ENCODE data around the gene CRY2.
"Not testable (repeated sequence)": the region's sequence is repeated elsewhere in the genome, so short reads cannot be mapped to it uniquely, and the experiment has no call there.

The CRY2 gene

GRCh38 chr11:45811571-45812290 is 35.5 kb upstream of the CRY2 start:
- DNase-seq (ENCODE audit: low read depth in 2 of 3, low spot score in 1 of 3), result no peak

DNA sequence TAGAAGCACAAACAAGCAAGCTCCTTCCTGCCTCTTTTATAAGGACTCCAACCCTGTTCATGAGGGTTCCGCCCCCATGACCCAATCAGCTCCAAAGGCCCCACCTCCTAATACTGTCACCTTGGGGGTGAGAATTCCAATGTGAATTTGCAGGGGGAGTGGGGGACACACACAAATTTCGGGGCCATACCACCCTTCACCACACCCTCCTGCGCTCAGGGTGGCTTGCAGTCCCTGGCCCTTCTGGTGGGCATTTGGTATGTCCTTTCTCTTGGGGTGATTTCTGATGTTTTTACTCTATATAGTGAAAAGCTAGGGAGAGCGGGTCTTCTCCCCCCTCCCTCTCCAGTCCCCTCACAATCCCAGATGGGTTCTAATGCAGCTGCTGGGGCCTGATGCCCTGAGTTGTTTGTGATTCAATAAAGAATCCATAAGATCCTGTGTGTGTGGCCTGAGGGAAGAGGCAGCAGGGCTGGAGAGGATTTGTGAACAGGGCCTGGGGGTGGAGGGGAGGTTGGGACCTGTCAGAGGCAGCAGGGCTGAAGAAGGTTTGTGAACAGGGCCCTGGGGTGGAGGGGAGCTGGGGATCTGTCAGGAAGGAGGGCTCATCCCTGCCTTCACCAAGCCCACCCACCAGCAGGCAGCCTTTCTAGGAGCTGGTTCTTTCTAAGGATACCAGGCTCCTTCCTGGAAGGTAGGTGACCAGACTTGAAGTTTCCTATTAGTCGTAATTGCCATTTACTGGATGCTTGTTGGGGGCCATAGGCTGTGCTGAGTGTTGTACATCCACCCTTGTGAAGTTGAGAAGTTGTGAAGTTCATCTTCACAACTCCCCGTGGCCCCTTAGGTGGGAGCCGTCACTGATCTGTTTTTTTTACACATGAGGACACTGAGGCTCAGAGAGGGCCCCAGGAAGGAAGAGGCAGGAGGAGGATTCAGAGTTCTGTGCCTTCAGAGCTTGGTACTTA is 34.4 kb upstream of the CRY2 start:
- no peak for DNase-seq (ENCODE audit: low read depth in 2 of 3, low spot score in 1 of 3)

DNA sequence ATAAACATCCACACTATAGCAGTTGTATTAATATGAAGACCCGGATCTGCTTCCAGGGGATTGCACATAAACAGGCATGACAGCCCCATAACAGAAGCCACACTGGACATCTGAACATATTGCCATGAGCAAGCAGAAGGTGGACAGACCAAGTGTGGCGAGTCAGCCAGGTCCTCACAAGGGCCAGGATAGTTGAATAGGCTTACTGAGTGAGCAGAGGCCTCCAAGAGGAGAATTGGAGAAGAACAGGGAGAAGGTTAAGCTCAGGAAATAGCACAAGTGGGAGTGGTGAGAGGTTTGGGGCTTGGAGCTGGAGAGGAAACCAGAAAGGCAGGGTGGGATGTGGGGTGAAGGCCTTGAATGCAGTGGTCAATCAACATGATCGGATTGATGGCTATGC is 31.5 kb upstream of the CRY2 start:
- no peak for DNase-seq (ENCODE audit: low read depth in 2 of 3, low spot score in 1 of 3)

DNA sequence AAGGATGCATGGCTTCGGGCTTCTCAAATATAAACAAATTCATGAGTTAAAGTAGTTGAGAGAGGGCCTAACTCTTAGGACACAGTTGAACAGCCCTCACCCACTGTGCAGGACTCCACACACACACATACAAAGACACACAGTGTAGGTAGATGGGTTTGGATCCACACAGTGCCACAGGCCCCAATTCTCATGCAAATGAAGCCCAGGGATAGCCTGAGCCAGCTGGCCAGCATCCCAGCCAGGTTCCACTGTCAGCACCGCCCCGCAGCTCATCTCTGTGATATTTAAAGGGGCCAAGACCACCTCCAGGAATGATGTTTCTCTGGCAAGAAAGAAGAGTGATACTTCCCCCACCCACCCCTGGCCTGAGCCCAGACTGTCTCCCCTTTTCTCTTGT is 30.7 kb upstream of the CRY2 start:
- DNase-seq (ENCODE audit: low read depth in 2 of 3, low spot score in 1 of 3), result no peak

GRCh38 chr11:45817191-45817590 is 30.1 kb upstream of the CRY2 start:
- no peak for DNase-seq (ENCODE audit: low read depth in 2 of 3, low spot score in 1 of 3)

- no peak for DNase-seq (ENCODE audit: low read depth in 2 of 3, low spot score in 1 of 3)
Measured at GRCh38 chr11:45818961-45819605, 28.2 kb upstream of the CRY2 start.

DNA sequence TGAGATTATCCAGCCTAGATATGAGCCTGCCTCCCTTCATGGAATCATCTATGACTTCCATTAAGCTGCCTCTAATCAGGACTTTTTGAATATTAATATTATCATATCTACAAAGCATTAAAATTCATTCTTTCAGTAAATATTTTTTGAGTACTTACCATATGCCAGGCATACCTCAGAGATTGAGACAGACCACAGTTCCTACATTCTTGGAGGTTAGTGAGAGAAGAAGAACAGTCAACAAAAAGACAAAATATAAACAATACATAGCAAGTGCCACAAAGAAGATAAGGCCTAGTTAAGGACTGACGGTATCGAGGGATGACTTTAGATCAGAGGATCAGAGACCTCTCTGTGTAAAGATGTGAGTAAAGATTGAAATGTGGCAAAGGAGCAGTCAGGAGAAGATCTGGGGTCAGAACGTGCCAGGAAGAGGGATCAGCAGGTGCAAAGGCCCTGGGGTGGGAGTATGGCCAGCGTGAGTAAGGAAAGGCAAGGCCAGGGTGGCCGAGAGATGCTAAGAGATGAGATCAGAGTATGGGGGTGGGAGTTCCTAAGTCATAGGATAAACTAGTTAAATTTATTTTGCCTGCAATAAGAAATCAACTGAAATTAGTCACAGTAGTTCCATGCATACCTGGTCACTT is 26.9 kb upstream of the CRY2 start:
- DNase-seq (ENCODE audit: low read depth in 2 of 3, low spot score in 1 of 3), result no peak

DNA sequence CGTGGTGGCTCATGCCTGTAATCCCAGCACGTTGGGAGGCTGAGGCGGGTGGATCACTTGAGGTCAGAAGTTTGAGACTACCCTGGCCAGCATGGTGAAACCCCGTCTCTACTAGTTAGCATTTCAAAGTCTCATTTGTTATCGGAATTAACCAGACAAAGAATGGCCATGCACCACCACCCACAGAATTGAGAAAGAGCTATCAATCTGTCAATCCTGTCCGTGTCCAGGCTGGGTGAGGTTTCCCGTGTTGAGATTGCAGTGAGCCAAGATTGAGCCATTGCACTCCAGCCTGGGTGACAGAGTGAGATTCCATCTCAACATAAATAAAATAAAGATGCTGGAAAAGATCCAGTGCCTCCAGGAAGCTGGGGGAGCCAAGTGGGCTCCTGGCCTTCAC is 20.8 kb upstream of the CRY2 start:
- not testable (repeated sequence) for DNase-seq (ENCODE audit: low read depth in 2 of 3, low spot score in 1 of 3)

- DNase-seq (ENCODE audit: low read depth in 2 of 3, low spot score in 1 of 3), result no peak
Measured at GRCh38 chr11:45827123-45827522, 20.2 kb upstream of the CRY2 start.

- no peak for DNase-seq (ENCODE audit: low read depth in 2 of 3, low spot score in 1 of 3)
Measured at GRCh38 chr11:45828996-45829395, 18.3 kb upstream of the CRY2 start.

- no peak for DNase-seq (ENCODE audit: low read depth in 2 of 3, low spot score in 1 of 3)
Measured at GRCh38 chr11:45830596-45830995, 16.7 kb upstream of the CRY2 start.

GRCh38 chr11:45832811-45833441 is 14.3 kb upstream of the CRY2 start:
- no peak for DNase-seq (ENCODE audit: low read depth in 2 of 3, low spot score in 1 of 3)

- no peak for DNase-seq (ENCODE audit: low read depth in 2 of 3, low spot score in 1 of 3)
Measured at GRCh38 chr11:45833761-45834160, 13.5 kb upstream of the CRY2 start.

DNA sequence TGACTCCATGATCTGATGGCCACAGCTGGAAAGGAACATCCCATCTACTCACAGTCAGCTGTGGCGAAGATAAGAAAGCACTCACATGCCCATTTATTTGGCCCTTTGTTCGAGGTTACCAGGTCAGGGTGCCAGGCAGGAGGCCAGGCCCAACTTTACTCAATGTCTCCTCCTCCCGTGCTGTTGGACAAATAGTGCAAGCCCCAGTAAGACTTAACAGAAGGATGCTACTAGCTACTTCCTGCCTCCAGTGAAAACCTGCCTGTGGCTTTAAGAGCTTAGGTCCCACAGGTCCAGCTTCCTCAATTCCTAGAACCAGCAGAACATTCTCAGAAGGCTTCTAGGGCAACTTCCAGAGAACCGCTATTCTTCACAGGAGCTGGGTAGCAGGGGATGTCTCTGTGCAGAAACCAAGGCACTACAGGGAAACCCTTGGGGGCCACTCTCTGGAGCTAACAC is 12.9 kb upstream of the CRY2 start:
- DNase-seq (ENCODE audit: low read depth in 2 of 3, low spot score in 1 of 3), result peak in 1 of 3 donors; percentile 11

- no peak for DNase-seq (ENCODE audit: low read depth in 2 of 3, low spot score in 1 of 3)
Measured at GRCh38 chr11:45839204-45839603, 8.1 kb upstream of the CRY2 start.

DNA sequence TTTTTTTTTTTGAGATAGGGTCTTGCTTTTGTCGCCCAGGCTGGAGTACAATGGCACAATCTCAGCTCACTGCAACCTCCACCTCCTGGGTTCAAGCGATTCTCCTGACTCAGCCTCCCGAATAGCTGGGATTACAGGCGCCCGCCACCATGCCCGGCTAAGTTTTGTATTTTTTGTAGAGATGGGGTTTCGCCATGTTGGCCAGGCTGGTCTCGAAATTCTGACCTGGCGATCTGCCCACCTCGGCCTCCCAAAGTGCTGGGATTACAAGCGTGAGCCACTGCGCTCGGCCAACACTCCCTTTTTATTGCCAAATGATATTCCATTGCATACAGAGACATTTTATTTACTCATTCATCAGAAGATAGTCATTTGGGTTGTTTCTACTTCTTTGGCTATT is 7.0 kb upstream of the CRY2 start:
- DNase-seq (ENCODE audit: low read depth in 2 of 3, low spot score in 1 of 3), result not testable (repeated sequence)

DNA sequence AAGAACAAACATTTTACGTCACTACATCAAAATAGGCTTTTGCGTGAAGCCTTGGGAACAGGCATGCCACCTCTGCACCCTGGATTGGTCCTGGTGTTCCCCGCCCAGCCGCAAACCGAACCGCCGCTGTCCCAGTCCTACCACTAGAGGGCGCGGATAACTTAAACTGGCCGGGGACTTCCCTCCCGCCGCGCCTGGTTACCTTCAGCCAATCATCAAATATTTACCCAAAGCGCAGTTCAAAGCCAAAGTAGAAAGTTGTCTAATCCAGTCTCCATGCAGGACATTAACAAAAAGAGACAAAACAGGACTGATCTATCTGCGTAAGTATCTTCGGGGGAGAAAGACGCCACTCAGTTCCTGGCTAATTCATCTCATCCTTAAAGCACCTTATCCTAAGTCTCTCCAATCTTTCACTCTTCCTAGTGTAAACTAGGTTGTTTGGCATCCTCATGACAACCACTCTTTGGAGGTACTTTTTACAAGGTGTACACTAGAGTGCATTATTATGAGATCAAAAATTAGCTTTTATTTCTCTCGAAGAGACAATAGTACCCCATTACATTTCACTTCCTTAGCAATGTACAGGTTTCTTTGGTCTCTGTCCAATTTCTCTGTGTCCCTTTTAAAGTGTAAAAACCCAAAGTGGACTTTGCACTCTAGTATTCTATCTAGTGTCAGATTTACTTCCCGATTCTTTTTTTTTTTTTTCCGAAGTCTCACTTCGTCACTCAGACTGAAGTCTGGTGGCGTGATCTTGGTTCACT is 3.9 kb upstream of the CRY2 start:
- DNase-seq (ENCODE audit: low read depth in 2 of 3, low spot score in 1 of 3), result peak; percentile 81 to 93 (median 82)

GRCh38 chr11:45844822-45845578 is 2.3 kb upstream of the CRY2 start:
- DNase-seq (ENCODE audit: low read depth in 2 of 3, low spot score in 1 of 3), result no peak

DNA sequence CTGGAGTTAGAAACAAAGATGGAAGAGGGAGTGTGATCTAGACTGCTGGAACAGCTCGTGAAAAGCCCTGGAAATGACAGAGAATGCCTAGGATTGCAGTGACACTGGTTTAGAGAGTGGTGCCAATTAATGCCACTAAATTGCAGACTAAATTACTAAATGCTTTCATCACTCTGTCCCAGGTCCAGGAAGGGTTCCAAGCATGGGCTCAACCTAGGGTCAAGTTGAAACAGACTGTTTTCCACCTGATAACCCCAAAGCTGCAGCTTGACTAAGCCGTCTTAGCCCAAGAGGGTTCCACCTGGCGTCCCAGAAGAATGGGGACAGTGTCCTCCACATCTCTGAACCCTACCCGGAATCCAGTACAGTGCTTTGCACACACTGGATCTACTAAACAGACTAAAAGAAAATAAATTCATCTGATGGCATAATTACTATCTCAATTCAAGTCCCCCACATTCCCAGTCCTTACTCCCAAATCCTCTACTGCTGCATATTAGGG is 1.1 kb upstream of the CRY2 start:
- DNase-seq (ENCODE audit: low read depth in 2 of 3, low spot score in 1 of 3), result no peak

Data from stimulated activated CD4-positive, alpha-beta T cell treated with anti-CD3 and anti-CD28 coated beads, Interleukin-12 subunit alpha, Interleukin-12 subunit beta, amount 100 ng/mL, for 48 hours (primary cell).